NCI-H226 (cell line): ENCODE results near the gene TIMP2.

Experiments
- DNase-seq: peaks from one replicate; pipeline ENCODE4 v3.0.0-alpha.2; 2015

The TIMP2 gene

GRCh38 chr17:78804777-78805176, 120.4 kb downstream of the TIMP2 start:
- no peak for DNase-seq

- DNase-seq, result no peak
Measured at GRCh38 chr17:78803186-78803845, 121.9 kb downstream of the TIMP2 start.
